ENCODE data around the gene KPNA1.

- TF ChIP-seq, protein P1, sequence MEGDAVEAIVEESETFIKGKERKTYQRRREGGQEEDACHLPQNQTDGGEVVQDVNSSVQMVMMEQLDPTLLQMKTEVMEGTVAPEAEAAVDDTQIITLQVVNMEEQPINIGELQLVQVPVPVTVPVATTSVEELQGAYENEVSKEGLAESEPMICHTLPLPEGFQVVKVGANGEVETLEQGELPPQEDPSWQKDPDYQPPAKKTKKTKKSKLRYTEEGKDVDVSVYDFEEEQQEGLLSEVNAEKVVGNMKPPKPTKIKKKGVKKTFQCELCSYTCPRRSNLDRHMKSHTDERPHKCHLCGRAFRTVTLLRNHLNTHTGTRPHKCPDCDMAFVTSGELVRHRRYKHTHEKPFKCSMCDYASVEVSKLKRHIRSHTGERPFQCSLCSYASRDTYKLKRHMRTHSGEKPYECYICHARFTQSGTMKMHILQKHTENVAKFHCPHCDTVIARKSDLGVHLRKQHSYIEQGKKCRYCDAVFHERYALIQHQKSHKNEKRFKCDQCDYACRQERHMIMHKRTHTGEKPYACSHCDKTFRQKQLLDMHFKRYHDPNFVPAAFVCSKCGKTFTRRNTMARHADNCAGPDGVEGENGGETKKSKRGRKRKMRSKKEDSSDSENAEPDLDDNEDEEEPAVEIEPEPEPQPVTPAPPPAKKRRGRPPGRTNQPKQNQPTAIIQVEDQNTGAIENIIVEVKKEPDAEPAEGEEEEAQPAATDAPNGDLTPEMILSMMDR (IDR thresholded peaks at IDR 0.05; ENCODE audit: low read depth, low read length): no peak
- no peak for TF ChIP-seq POLR2A (IDR thresholded peaks at IDR 0.05; ENCODE audit: extremely low read depth, insufficient read length)
Measured at GRCh38 chr3:122395582-122395981, 119.2 kb downstream of the KPNA1 start.
